ENCODE results near the gene PFN3. TPM values are rescaled to one million over a fixed set of nuclear protein-coding genes. Genes with fewer than 3 reads are reported as not detected.
A peak's percentile ranks its signal among the peaks of the same experiment; 100 is the strongest.

The PFN3 gene
- total and polyA plus RNA-seq, 11 donors, result not detected

DNA sequence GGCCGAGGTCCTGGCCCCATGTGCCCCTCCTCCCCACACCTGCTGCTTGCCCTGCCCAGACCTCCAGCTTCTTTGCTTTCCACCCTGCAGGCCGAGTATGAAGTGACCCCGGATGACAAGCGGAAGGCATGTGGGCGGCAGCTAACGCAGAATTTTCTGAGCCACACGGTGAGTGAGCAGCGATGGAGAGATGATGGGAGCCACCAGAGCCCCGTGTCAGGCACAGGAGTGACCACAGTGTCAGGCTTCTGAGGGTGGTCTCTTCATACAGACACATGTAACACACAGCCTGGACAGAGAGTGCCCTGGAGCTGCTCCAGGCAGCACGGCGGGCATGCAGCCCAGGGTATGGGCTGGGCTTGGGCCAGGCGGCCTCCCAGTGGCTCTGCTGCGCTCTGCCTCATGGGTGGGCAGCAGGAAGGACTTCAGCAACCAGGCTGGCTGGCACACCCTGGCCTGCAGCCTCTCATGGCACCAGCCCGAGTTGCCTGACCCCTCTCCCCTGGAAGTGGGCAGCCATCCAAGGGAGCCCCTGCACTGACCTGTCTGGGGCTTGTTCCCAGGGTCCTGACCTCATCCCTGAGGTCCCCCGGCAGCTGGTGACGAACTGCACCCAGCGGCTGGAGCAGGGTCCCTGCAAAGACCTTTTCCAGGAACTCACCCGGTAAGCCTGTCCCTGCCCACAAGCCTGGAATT, 31.8 kb upstream of the PFN3 start:
- H3K27ac ChIP-seq, result peak overlapping the region in 8 of 12 donors; percentile 22 to 95 (median 37)
- no peaks in the 10 kb centered on the region for H3K9me3 ChIP-seq
- WGBS, 4 donors, result 49 to 76% (median 69%) methylated on average over 11 to 18 of the region's 18 CpGs
- H3K4me1 ChIP-seq, result peaks cover 2 to 68% (median 28%) of the 10 kb centered on the region in 12 donors
- TF ChIP-seq POLR2A (IDR thresholded peaks at IDR 0.05), result no peak
- TF ChIP-seq, protein P1, sequence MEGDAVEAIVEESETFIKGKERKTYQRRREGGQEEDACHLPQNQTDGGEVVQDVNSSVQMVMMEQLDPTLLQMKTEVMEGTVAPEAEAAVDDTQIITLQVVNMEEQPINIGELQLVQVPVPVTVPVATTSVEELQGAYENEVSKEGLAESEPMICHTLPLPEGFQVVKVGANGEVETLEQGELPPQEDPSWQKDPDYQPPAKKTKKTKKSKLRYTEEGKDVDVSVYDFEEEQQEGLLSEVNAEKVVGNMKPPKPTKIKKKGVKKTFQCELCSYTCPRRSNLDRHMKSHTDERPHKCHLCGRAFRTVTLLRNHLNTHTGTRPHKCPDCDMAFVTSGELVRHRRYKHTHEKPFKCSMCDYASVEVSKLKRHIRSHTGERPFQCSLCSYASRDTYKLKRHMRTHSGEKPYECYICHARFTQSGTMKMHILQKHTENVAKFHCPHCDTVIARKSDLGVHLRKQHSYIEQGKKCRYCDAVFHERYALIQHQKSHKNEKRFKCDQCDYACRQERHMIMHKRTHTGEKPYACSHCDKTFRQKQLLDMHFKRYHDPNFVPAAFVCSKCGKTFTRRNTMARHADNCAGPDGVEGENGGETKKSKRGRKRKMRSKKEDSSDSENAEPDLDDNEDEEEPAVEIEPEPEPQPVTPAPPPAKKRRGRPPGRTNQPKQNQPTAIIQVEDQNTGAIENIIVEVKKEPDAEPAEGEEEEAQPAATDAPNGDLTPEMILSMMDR (IDR thresholded peaks at IDR 0.05), result peak in 1 of 12 donors; percentile 5
- peak overlapping the region in 2 of 12 donors; percentile 5 to 29 for H3K4me3 ChIP-seq
- H3K27me3 ChIP-seq, result no peaks in the 10 kb centered on the region
- DNase-seq (peak in 4 of 5 donors; percentile 52 to 76 (median 64)), ATAC-seq (peak; percentile 81 to 88 (median 86))
- intact Hi-C loops (cut with DNase I), result no loop called here
- H3K36me3 ChIP-seq, result peaks cover 0 to 64% (median 52%) of the 10 kb centered on the region in 9 donors

DNA sequence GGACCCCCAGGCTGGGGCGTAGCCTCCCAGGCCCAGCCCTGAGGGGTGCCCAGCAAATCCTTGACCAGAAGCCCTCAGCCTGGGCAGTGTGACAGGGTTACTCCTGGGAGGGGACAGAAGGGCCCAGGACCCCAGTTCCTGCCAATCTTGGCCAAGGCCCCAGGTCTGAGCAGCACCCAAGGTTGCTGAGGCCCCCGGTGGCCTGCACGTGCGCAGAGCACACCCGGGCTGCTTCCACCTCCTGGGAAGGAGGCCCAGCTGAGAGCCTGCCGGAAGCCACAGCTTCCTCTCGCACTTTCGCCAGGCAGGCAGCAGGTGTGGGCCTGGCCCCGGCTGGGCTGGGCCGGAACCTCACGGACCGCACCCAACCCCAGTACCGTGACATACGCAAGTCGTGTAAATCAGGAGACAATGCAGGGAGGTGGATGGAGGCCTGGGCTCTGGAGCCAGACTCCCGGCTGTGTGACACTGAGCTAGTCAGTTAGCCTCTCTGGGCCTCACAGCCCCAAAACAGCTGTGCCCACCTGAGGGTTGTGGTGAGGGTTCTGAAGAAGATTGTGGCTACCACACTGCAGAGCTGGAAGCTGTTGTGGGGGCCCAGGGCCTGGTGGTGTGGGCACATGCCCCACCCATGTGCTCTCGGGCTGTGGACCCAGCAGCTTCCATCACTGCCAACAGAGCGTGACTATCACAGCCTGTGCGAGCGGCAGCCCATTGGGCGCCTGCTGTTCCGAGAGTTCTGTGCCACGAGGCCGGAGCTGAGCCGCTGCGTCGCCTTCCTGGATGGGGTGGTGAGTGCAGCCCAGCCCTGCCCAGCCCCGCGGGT, 31.1 kb upstream of the PFN3 start:
- H3K27me3 ChIP-seq, result no peaks in the 10 kb centered on the region
- DNase-seq, result peak in 4 of 5 donors; percentile 51 to 80 (median 56)
- H3K27ac ChIP-seq, result peak overlapping the region in 8 of 12 donors; percentile 15 to 95 (median 36)
- intact Hi-C loops (cut with DNase I), result no loop called here
- H3K9me3 ChIP-seq, result no peaks in the 10 kb centered on the region
- H3K4me3 ChIP-seq, result peak overlapping the region in 2 of 12 donors; percentile 5 to 29
- H3K4me1 ChIP-seq, result peaks cover 2 to 73% (median 31%) of the 10 kb centered on the region in 12 donors
- TF ChIP-seq, protein P1 (IDR thresholded peaks at IDR 0.05), result no peak
- TF ChIP-seq POLR2A (IDR thresholded peaks at IDR 0.05), result no peak
- peaks cover 0 to 58% (median 46%) of the 10 kb centered on the region in 9 donors for H3K36me3 ChIP-seq
- 46 to 80% (median 71%) methylated on average over 16 to 29 of the region's 29 CpGs for WGBS, 4 donors
- peak in 3 of 4 donors; percentile 4 to 27 (median 5) for ATAC-seq

DNA sequence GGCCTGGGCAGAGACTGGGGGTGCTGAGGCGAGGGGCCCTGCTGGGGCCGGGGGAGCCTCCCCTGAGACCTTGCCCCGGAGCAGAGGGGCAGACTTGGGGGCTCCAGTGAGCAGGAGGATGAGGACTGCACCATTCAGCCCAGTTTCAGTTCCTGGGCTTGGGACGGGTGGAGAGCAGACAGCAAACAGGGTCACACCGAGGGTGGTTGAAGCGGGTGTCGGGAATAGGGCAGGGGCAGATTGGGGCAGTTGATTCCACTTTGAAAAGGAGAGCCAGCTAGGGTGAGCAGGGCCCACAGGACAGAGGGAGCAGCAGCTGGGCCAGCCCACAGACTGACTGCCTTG, 30.5 kb upstream of the PFN3 start:
- H3K4me1 ChIP-seq, result peaks cover 2 to 73% (median 31%) of the 10 kb centered on the region in 12 donors
- no peaks in the 10 kb centered on the region for H3K9me3 ChIP-seq
- H3K27me3 ChIP-seq, result no peaks in the 10 kb centered on the region
- H3K36me3 ChIP-seq, result peaks cover 0 to 52% (median 40%) of the 10 kb centered on the region in 9 donors
- no peak for TF ChIP-seq POLR2A (IDR thresholded peaks at IDR 0.05)
- TF ChIP-seq, protein P1 (IDR thresholded peaks at IDR 0.05), result no peak
- intact Hi-C loops (cut with DNase I), result no loop called here
- 81 to 100% (median 97%) methylated on average over 6 to 7 of the region's 7 CpGs for WGBS, 4 donors
- peak overlapping the region in 4 of 12 donors; percentile 9 to 95 (median 40) for H3K27ac ChIP-seq
- H3K4me3 ChIP-seq, result peak overlapping the region in 1 of 12 donors; percentile 29
- DNase-seq (no peak), ATAC-seq (no peak)
